MM.1S (cell line): ENCODE measurements around the gene TMOD4.

Experiments used
- CTCF ChIP-seq: fragments of 300-600 bp; sonication (generic); IDR thresholded peaks from 2 replicates; pipeline ENCODE4 v1.5.1; 2016; ENCODE audit warnings: antibody characterized with exemption, low read length, mixed read lengths
- EZH2 ChIP-seq: fragments of 300-600 bp; sonication (generic); optimal IDR thresholded peaks from 2 replicates; pipeline ENCODE3; 2017; ENCODE audit warnings: low read depth, mild to moderate bottlenecking, antibody characterized with exemption, low read length, mixed read lengths

GRCh38 chr1:151184211-151184610 is 8.4 kb upstream of the TMOD4 start:
- TF ChIP-seq CTCF (no peak), EZH2 (no peak)
